GM12878 (cell line): ENCODE data around the gene LBX1. TPM values are rescaled to one million over a fixed set of nuclear protein-coding genes. Genes with fewer than 3 reads are reported as not detected.

ENCODE experiments used
- ATAC-seq: fragments of 200-7000 bp; cut with Tn5 transposase; 3 replicates; pipeline ENCODE4 v1.9.1; 2020; ENCODE audit warnings: mild to moderate bottlenecking, moderate library complexity
- BruUV-seq: library from RNA; stranded (reverse); fragments of 400-500 nt; replicated peaks from 2 replicates; lab custom pipeline; 2021; lab: Mats Ljungman, UMichigan
- CTCF ChIA-PET: fragments of 300-600 bp; sonication (Branson Sonifier 250); formaldehyde crosslinking; extraction: SDS; loops from one replicate; lab custom pipeline; 2021; ENCODE audit warnings: inconsistent platforms; lab: Yijun Ruan, JAX
- POLR2A ChIA-PET: fragments of 350-600 bp; formaldehyde crosslinking; extraction: SDS; loops from one replicate; lab custom pipeline; 2021; ENCODE audit warnings: inconsistent platforms; lab: Charles Lee
- RAD21 ChIA-PET: fragments of 300-600 bp; sonication (Branson Sonifier 250); formaldehyde crosslinking; loops from one replicate; lab custom pipeline; 2023; ENCODE audit warnings: antibody characterized with exemption; ENCODE audit not compliant: unreplicated experiment; lab: Charles Lee
- SMC1A ChIA-PET: fragments of 300-600 bp; sonication (Branson Sonifier 250); formaldehyde crosslinking; loops from one replicate; lab custom pipeline; 2023; ENCODE audit not compliant: unreplicated experiment, uncharacterized antibody; lab: Charles Lee
- DNase-seq: peaks from one replicate; pipeline ENCODE4 v3.0.0-alpha.2; 2011; ENCODE audit warnings: low read depth, low spot score
- FAIRE-seq: peaks from 3 replicates; lab custom pipeline; 2011; peaks lifted over from hg19 to GRCh38; lab: Jason Lieb, UNC
- H2AFZ ChIP-seq: 2 replicates; pipeline ENCODE4 v1.6.0; 2011; ENCODE audit warnings: low read depth, low read length, control low read depth; ENCODE audit not compliant: control insufficient read depth
- H3K27ac ChIP-seq: 2 replicates; pipeline ENCODE4 v1.5.1; 2011; ENCODE audit warnings: control low read depth; ENCODE audit not compliant: control insufficient read depth, insufficient read depth
- H3K27me3 ChIP-seq, 2 experiments: replicated peaks in 1 of 2; 2 replicates each; pipeline versions ENCODE4 v1.6.0 to v1.6.1; 2011; ENCODE audit warnings: low read length in 1 of 2; ENCODE audit not compliant: control insufficient read depth in 2 of 2, insufficient read depth in 2 of 2
- H3K36me3 ChIP-seq, 2 experiments: 2 replicates each; pipeline ENCODE4 v1.5.1; 2011; ENCODE audit warnings: low read length in 1 of 2; ENCODE audit not compliant: control insufficient read depth in 2 of 2, insufficient read depth in 2 of 2
- H3K4me1 ChIP-seq: 2 replicates; pipeline ENCODE4 v1.6.1; 2011; ENCODE audit warnings: mild to moderate bottlenecking, low read length, moderate library complexity, mixed read lengths; ENCODE audit not compliant: control insufficient read depth, insufficient read depth
- H3K4me2 ChIP-seq: 2 replicates; pipeline ENCODE4 v1.6.0; 2011; ENCODE audit warnings: control low read depth; ENCODE audit not compliant: control insufficient read depth, insufficient read depth
- H3K4me3 ChIP-seq: fragments of 200-600 bp; sonication (generic); 2 replicates; pipeline ENCODE4 v1.5.1; 2016
- H3K79me2 ChIP-seq: 2 replicates; pipeline ENCODE4 v1.6.0; 2011; ENCODE audit warnings: low read length; ENCODE audit not compliant: control insufficient read depth, insufficient read depth
- H3K9ac ChIP-seq: 2 replicates; pipeline ENCODE4 v1.8.0; 2011; ENCODE audit warnings: low read length, control low read depth, mixed read lengths; ENCODE audit not compliant: control insufficient read depth, insufficient read depth
- H3K9me3 ChIP-seq: replicated peaks from 3 replicates; pipeline ENCODE4 v1.5.1; 2011; ENCODE audit warnings: mild to moderate bottlenecking, low read length; ENCODE audit not compliant: control insufficient read depth, insufficient read depth
- H4K20me1 ChIP-seq: 2 replicates; pipeline ENCODE4 v1.6.0; 2011; ENCODE audit not compliant: control insufficient read depth, insufficient read depth
- BACH1 ChIP-seq: fragments of 450-650 bp; IDR thresholded peaks from 2 replicates; pipeline ENCODE4 v1.6.1; 2017; ENCODE audit warnings: mild to moderate bottlenecking, borderline replicate concordance
- BHLHE40 ChIP-seq, 2 experiments: fragments of 450-650 bp in 1 of 2; IDR thresholded peaks; 2 replicates each; pipeline ENCODE4 v1.6.1; 2011 to 2017; ENCODE audit warnings: low read depth in 2 of 2, borderline replicate concordance in 1 of 2, improper control_type of control experiment in 1 of 2, low read length in 1 of 2, mild to moderate bottlenecking in 1 of 2
- BRCA1 ChIP-seq: IDR thresholded peaks from 2 replicates; pipeline ENCODE4 v1.6.1; 2011; ENCODE audit warnings: low read depth, low read length, improper control_type of control experiment
- CREM ChIP-seq: IDR thresholded peaks from 2 replicates; pipeline ENCODE4 v1.6.1; 2014; ENCODE audit warnings: antibody characterized with exemption, low read depth
- EP300 ChIP-seq, 2 experiments: fragments of 150-350 bp in 1 of 2; IDR thresholded peaks; 2 replicates each; pipeline ENCODE4 v1.6.1; 2011 to 2012; ENCODE audit warnings: low read depth in 2 of 2, low read length in 2 of 2, borderline replicate concordance in 1 of 2, improper control_type of control experiment in 1 of 2, inconsistent platforms in 1 of 2; ENCODE audit not compliant: control insufficient read depth in 1 of 2
- IRF4 ChIP-seq: IDR thresholded peaks from 2 replicates; pipeline ENCODE4 v1.6.1; 2011; ENCODE audit warnings: low read depth, low read length
- MYC ChIP-seq: IDR thresholded peaks from 2 replicates; pipeline ENCODE4 v1.6.1; 2011; ENCODE audit warnings: mild to moderate bottlenecking, low read length, moderate library complexity, inconsistent platforms; ENCODE audit not compliant: insufficient read depth, insufficient replicate concordance, insufficient read length, severe bottlenecking
- NRF1 ChIP-seq: conservative IDR thresholded peaks from 2 replicates; pipeline ENCODE4 v1.6.1; 2011; ENCODE audit warnings: mild to moderate bottlenecking, low read depth, low read length, improper control_type of control experiment
- POLR2AphosphoS5 ChIP-seq: IDR thresholded peaks from 2 replicates; pipeline ENCODE4 v1.6.1; 2011; ENCODE audit warnings: mild to moderate bottlenecking, low read length, inconsistent platforms
- REST ChIP-seq: IDR thresholded peaks from 2 replicates; pipeline ENCODE4 v1.6.1; 2012; ENCODE audit warnings: mild to moderate bottlenecking, low read depth, low read length
- SUPT20H ChIP-seq: IDR thresholded peaks from 2 replicates; pipeline ENCODE4 v1.6.1; 2011; ENCODE audit warnings: low read depth, mild to moderate bottlenecking, low read length, moderate library complexity, borderline replicate concordance; ENCODE audit not compliant: control insufficient read depth
- TCF7 ChIP-seq: IDR thresholded peaks from 2 replicates; pipeline ENCODE4 v1.6.1; 2014; ENCODE audit warnings: antibody characterized with exemption, borderline replicate concordance
- WGBS: methylation state at CpG from one replicate; pipeline ENCODE4 v1.1.6; 2016; ENCODE audit warnings: low lambda C conversion rate; ENCODE audit not compliant: insufficient replicate concordance, insufficient coverage; ENCODE audit errors: missing lambda C conversion rate; 5-methylcytosine and 5-hydroxymethylcytosine counted together
- in situ Hi-C: fragments of 300-500 bp; cut with MboI; formaldehyde crosslinking; loops from 9 replicates; pipeline ENCODE4 v1.14.3; 2018; ENCODE audit warnings: mixed read lengths
- intact Hi-C: fragments of 100-400 bp; cut with micrococcal nuclease; formaldehyde crosslinking; loops from one replicate; pipeline ENCODE4 v1.14.2; 2022; ENCODE audit not compliant: unreplicated experiment
- polyA plus RNA-seq, 11 experiments: library from polyadenylated mRNA; depleted of rRNA in 4 of 11; unstranded in 6 of 11; stranded (reverse) in 5 of 11; fragments of >200 nt; fragmentation: Nextera tagmentation in 4 of 11; fragmentation: Illumina TruSeq in 1 of 11; extraction: Ambion mirVana in 4 of 11; extraction: Trizol in 1 of 11; gene quantifications; 1 replicate in 1 of 11; 2 replicates in 10 of 11; pipeline versions ENCODE4 v1.2.1 to v1.2.3, GENCODE V29; 2011 to 2016; ENCODE audit warnings: inconsistent platforms in 2 of 11, missing spikeins in 2 of 11, low read depth in 1 of 11
- total RNA-seq, 4 experiments: library from RNA; depleted of rRNA in 3 of 4; stranded (reverse); fragments of >200 nt in 3 of 4; fragmentation: Illumina TruSeq in 1 of 4; extraction: Trizol in 1 of 4; gene quantifications; 2 replicates each; pipeline versions ENCODE4 v1.2.1 to v1.2.3, GENCODE V29; 2013 to 2021

Gene LBX1
- total and polyA plus RNA-seq, 10 of the 15 experiments (the other 5 are each of a cell fraction or from before 2014, with no cell fraction given) = not detected

GRCh38 chr10:101224060-101224909 lies 5.0 kb downstream of the LBX1 start:
- H3K9me3 ChIP-seq = no peaks in the 10 kb centered on the region; the same call in 2 of the 3 replicates
- WGBS = 46% methylated on average over 60 of the region's 71 CpGs

GRCh38 chr10:101223274-101224059 lies 5.8 kb downstream of the LBX1 start:
- FAIRE-seq (no peak), DNase-seq (no peak), ATAC-seq (no peak)
- Histone ChIP-seq H3K9me3 (no peaks in the 10 kb centered on the region; the same call in 2 of the 3 replicates), H3K27ac (no peak overlapping the region), H4K20me1 (no peaks in the 10 kb centered on the region), H3K4me1 (no peaks in the 10 kb centered on the region), H3K27me3 (peaks cover 36 to 52% of the 10 kb centered on the region in 2 experiments), H3K4me3 (no peak overlapping the region), H3K79me2 (no peaks in the 10 kb centered on the region), H2AFZ (no peak overlapping the region), H3K4me2 (no peak overlapping the region), H3K36me3 (no peaks in the 10 kb centered on the region), H3K9ac (no peak overlapping the region)
- ChIA-PET CTCF (interaction anchor here (1.8 kb wide), 1 partner anchor 10 kb away, joined by 5 read pairs; no protein-coding TSS in a partner anchor), RAD21 (no interaction called here), POLR2A (no interaction called here), SMC1A (no interaction called here)
- no TSS peak for BruUV-seq
- intact Hi-C loops (no loop called here), in situ Hi-C loops (loop anchor here (25.0 kb wide), 1 partner anchor 864 kb away; no protein-coding TSS in a partner anchor)
- WGBS = 61% methylated on average over 48 of the region's 50 CpGs
- TF ChIP-seq REST (no peak), EP300 (IDR thresholded peaks at IDR 0.05; ENCODE audit: borderline replicate concordance in 1 of 2, control insufficient read depth in 1 of 2, low read depth in 2 of 2, low read length in 2 of 2) (no peak), BRCA1 (no peak), IRF4 (no peak)

More at GRCh38 chr10:101224060-101224909, 5.0 kb downstream of the LBX1 start:
- Histone ChIP-seq H3K4me2 (no peak overlapping the region), H3K27ac (no peak overlapping the region), H3K4me1 (no peaks in the 10 kb centered on the region), H2AFZ (no peak overlapping the region), H4K20me1 (no peaks in the 10 kb centered on the region), H3K79me2 (no peaks in the 10 kb centered on the region), H3K36me3 (no peaks in the 10 kb centered on the region), H3K9ac (no peak overlapping the region), H3K4me3 (no peak overlapping the region), H3K27me3 (peaks cover 38 to 51% of the 10 kb centered on the region in 2 experiments)
- CTCF ChIA-PET = no interaction called here
- POLR2A ChIA-PET = no interaction called here
- no TSS peak for BruUV-seq
- RAD21 ChIA-PET = no interaction called here
- TF ChIP-seq MYC (no peak), NRF1 (no peak), CREM (no peak), TCF7 (no peak), BACH1 (no peak), BHLHE40 (IDR thresholded peaks at IDR 0.05; ENCODE audit: borderline replicate concordance in 1 of 2, low read depth in 2 of 2, low read length in 1 of 2) (no peak), POLR2AphosphoS5 (no peak), SUPT20H (no peak)
- DNase-seq = no peak
- SMC1A ChIA-PET = no interaction called here
- intact Hi-C loops (no loop called here), in situ Hi-C loops (loop anchor here (25.0 kb wide), 1 partner anchor 863 kb away; no protein-coding TSS in a partner anchor)
- FAIRE-seq = no peak
- ATAC-seq = no peak
